ENCODE results near the gene MEPE.

The MEPE gene

GRCh38 chr4:87832669-87833068 lies at the start of gene MEPE:
Gene MEPE, plus strand, starts transcription at chr4:87832969. Its CDS starts 1,746 bp downstream, at chr4:87834715.
- no peak for DNase-seq (ENCODE audit: low read depth)

- DNase-seq (ENCODE audit: low read depth), result no peak
These were observed 49.0 kb upstream of the MEPE start for GRCh38 chr4:87783781-87784180.

GRCh38 chr4:87785731-87786509 lies 46.8 kb upstream of the MEPE start:
- no peak for DNase-seq (ENCODE audit: low read depth)

- DNase-seq (ENCODE audit: low read depth), result no peak
These were observed 33.3 kb upstream of the MEPE start, which contains the start of gene IBSP for GRCh38 chr4:87799301-87800113. Gene IBSP, plus strand, starts transcription at chr4:87799554. Its CDS starts 2,808 bp downstream, at chr4:87802362.

- DNase-seq (ENCODE audit: low read depth), result no peak
These were observed 29.9 kb upstream of the MEPE start for GRCh38 chr4:87802858-87803257.

- DNase-seq (ENCODE audit: low read depth), result no peak
These were observed 29.3 kb upstream of the MEPE start for GRCh38 chr4:87803421-87803820.

- DNase-seq (ENCODE audit: low read depth), result no peak
These were observed 27.9 kb upstream of the MEPE start for GRCh38 chr4:87804871-87805270.

GRCh38 chr4:87805971-87806370 lies 26.8 kb upstream of the MEPE start:
- no peak for DNase-seq (ENCODE audit: low read depth)

- no peak for DNase-seq (ENCODE audit: low read depth)
These were observed 26.2 kb upstream of the MEPE start for GRCh38 chr4:87806520-87806919.

- no peak for DNase-seq (ENCODE audit: low read depth)
These were observed 25.4 kb upstream of the MEPE start for GRCh38 chr4:87807402-87807801.

- DNase-seq (ENCODE audit: low read depth), result no peak
These were observed 20.8 kb upstream of the MEPE start for GRCh38 chr4:87811977-87812376.

- DNase-seq (ENCODE audit: low read depth), result no peak
These were observed 13.4 kb upstream of the MEPE start for GRCh38 chr4:87819281-87819919.

GRCh38 chr4:87823200-87823599 lies 9.6 kb upstream of the MEPE start:
- no peak for DNase-seq (ENCODE audit: low read depth)

GRCh38 chr4:87823724-87824123 lies 9.0 kb upstream of the MEPE start:
- no peak for DNase-seq (ENCODE audit: low read depth)

GRCh38 chr4:87824352-87824751 lies 8.4 kb upstream of the MEPE start:
- no peak for DNase-seq (ENCODE audit: low read depth)

GRCh38 chr4:87834401-87834800 lies 1.6 kb downstream of the MEPE start:
- no peak for DNase-seq (ENCODE audit: low read depth)

- no peak for DNase-seq (ENCODE audit: low read depth)
These were observed 2.4 kb downstream of the MEPE start for GRCh38 chr4:87835197-87835596.

- no peak for DNase-seq (ENCODE audit: low read depth)
These were observed 3.0 kb downstream of the MEPE start for GRCh38 chr4:87835743-87836142.

GRCh38 chr4:87838205-87838604 lies 5.4 kb downstream of the MEPE start:
- no peak for DNase-seq (ENCODE audit: low read depth)

GRCh38 chr4:87838890-87839591 lies 6.3 kb downstream of the MEPE start:
- no peak for DNase-seq (ENCODE audit: low read depth)

- no peak for DNase-seq (ENCODE audit: low read depth)
These were observed 6.8 kb downstream of the MEPE start for GRCh38 chr4:87839592-87839946.

- no peak for DNase-seq (ENCODE audit: low read depth)
These were observed 7.4 kb downstream of the MEPE start for GRCh38 chr4:87840149-87840548.

Measured in CMK (cell line).